ENCODE results near the gene LIPG. TPM values are rescaled to one million over a fixed set of nuclear protein-coding genes. Genes with fewer than 3 reads are reported as not detected.
"Not testable (repeated sequence)": the region's sequence is repeated elsewhere in the genome, so short reads cannot be mapped to it uniquely, and the experiment has no call there.

LIPG gene
- total RNA-seq, 4 donors from 2014 or later, result 0.24 to 6.4 (median 1.9) TPM

- H3K4me1 ChIP-seq, result peaks cover 25 to 27% of the 10 kb centered on the region in 2 donors
- H3K27ac ChIP-seq; intact Hi-C loops (cut with DNase I; ENCODE audit: low total_unique reads); H3K4me3 ChIP-seq; H3K36me3 ChIP-seq; DNase-seq; H3K9me3 ChIP-seq; ATAC-seq: not testable (repeated sequence)
- peaks cover 21 to 30% (median 27%) of the 10 kb centered on the region in 3 donors for H3K27me3 ChIP-seq
- in situ Hi-C loops (cut with MboI; ENCODE audit: low sequenced_read_pairs in 4 of 4), result loop anchor here in 1 of 4 donors (25.0 kb wide), 1 partner anchor 203 kb away; no protein-coding TSS in a partner anchor
- TF ChIP-seq CTCF (IDR thresholded peaks at IDR 0.05 in 4 of 5, conservative IDR thresholded peaks at IDR 0.05 in 1 of 5), result peak in 4 of 5 experiments; percentile 24 to 40 (median 30)
Measured at GRCh38 chr18:49559326-49559931, 2.4 kb upstream of the LIPG start.

- TF ChIP-seq POLR2A (IDR thresholded peaks at IDR 0.05), result no peak
- TF ChIP-seq CTCF (IDR thresholded peaks at IDR 0.05 in 4 of 5, conservative IDR thresholded peaks at IDR 0.05 in 1 of 5), result no peak
- Histone ChIP-seq H3K4me3 (peak overlapping the region in 1 of 4 donors; percentile 35), H3K9me3 (no peaks in the 10 kb centered on the region), H3K36me3 (no peaks in the 10 kb centered on the region), H3K27ac (no peak overlapping the region), H3K27me3 (peaks cover 21 to 30% (median 27%) of the 10 kb centered on the region in 3 donors), H3K4me1 (peaks cover 27% of the 10 kb centered on the region in 2 donors)
- intact Hi-C loops (cut with DNase I; ENCODE audit: low total_unique reads), result loop anchor here (2.0 to 5.0 kb wide), 3 partner anchors 87 to 299 kb away; no protein-coding TSS in a partner anchor
- ATAC-seq (no peak), DNase-seq (no peak)
- in situ Hi-C loops (cut with MboI; ENCODE audit: low sequenced_read_pairs in 4 of 4), result loop anchor here in 1 of 4 donors (25.0 kb wide), 1 partner anchor 202 kb away; no protein-coding TSS in a partner anchor
Measured at GRCh38 chr18:49560277-49560623, 1.6 kb upstream of the LIPG start.

- Histone ChIP-seq H3K4me1 (peaks cover 30 to 32% of the 10 kb centered on the region in 2 donors), H3K27ac (no peak overlapping the region), H3K36me3 (no peaks in the 10 kb centered on the region), H3K4me3 (peak overlapping the region; percentile 35 to 58 (median 46)), H3K27me3 (peaks cover 21 to 30% (median 29%) of the 10 kb centered on the region in 3 donors), H3K9me3 (no peaks in the 10 kb centered on the region)
- TF ChIP-seq POLR2A (IDR thresholded peaks at IDR 0.05), result no peak
- no peak for TF ChIP-seq CTCF (IDR thresholded peaks at IDR 0.05 in 4 of 5, conservative IDR thresholded peaks at IDR 0.05 in 1 of 5)
- in situ Hi-C loops (cut with MboI; ENCODE audit: low sequenced_read_pairs in 4 of 4), result loop anchor here in 1 of 4 donors (25.0 kb wide), 1 partner anchor 202 kb away; no protein-coding TSS in a partner anchor
- DNase-seq, result no peak
- intact Hi-C loops (cut with DNase I; ENCODE audit: low total_unique reads), result loop anchor here (2.0 to 5.0 kb wide), 3 partner anchors 87 to 298 kb away; no protein-coding TSS in a partner anchor
- ATAC-seq, result no peak
Measured at GRCh38 chr18:49560624-49561288, 1.1 kb upstream of the LIPG start.

- TF ChIP-seq POLR2A (IDR thresholded peaks at IDR 0.05) (no peak), CTCF (IDR thresholded peaks at IDR 0.05 in 4 of 5, conservative IDR thresholded peaks at IDR 0.05 in 1 of 5) (no peak)
- Histone ChIP-seq H3K4me3 (peak overlapping the region in 3 of 4 donors; percentile 35 to 58 (median 43)), H3K9me3 (no peaks in the 10 kb centered on the region), H3K27me3 (peaks cover 21 to 30% (median 29%) of the 10 kb centered on the region in 3 donors), H3K4me1 (peaks cover 30 to 33% of the 10 kb centered on the region in 2 donors), H3K36me3 (no peaks in the 10 kb centered on the region), H3K27ac (peak overlapping the region in 1 of 4 donors; percentile 56)
- peak in 1 of 2 donors; percentile 26 for ATAC-seq
- in situ Hi-C loops (cut with MboI; ENCODE audit: low sequenced_read_pairs in 4 of 4) (loop anchor here in 1 of 4 donors (25.0 kb wide), 1 partner anchor 200 kb away; no protein-coding TSS in a partner anchor), intact Hi-C loops (cut with DNase I; ENCODE audit: low total_unique reads) (loop anchor here (5.0 kb wide), 2 partner anchors 85 to 165 kb away; no protein-coding TSS in a partner anchor)
- DNase-seq, result peak in 1 of 2 donors; percentile 31
Measured at GRCh38 chr18:49562481-49563129, 748 bp downstream of the LIPG start.
